ENCODE measurements around the gene NTRK3. TPM values are rescaled to one million over a fixed set of nuclear protein-coding genes. Genes with fewer than 3 reads are reported as not detected.

NTRK3 gene
- total and polyA plus RNA-seq, 2 of the 8 experiments (the other 6 are each of a cell fraction or from before 2014, with no cell fraction given) = 4.5 to 6.8 TPM

- Histone ChIP-seq H3K56ac (replicated peaks; ENCODE audit: insufficient read length, low read depth, low read length) (no peak overlapping the region), H4K20me1 (replicated peaks in 1 of 2; ENCODE audit: control insufficient read depth in 1 of 2, insufficient read depth in 2 of 2, low read length in 2 of 2) (peaks cover 0 to 2% of the 10 kb centered on the region in 2 experiments), H4K8ac (ENCODE audit: extremely low read depth, insufficient read depth, low read length) (no peak overlapping the region; the same call in 1 of the 2 replicates), H2BK120ac (replicated peaks; ENCODE audit: low read depth, low read length) (no peak overlapping the region), H3K36me3 (ENCODE audit: control insufficient read depth in 2 of 4, insufficient read depth in 4 of 4, low read length in 3 of 4) (no peaks in the 10 kb centered on the region), H3K27me3 (replicated peaks in 1 of 4; ENCODE audit: control insufficient read depth in 3 of 4, extremely low read depth in 1 of 4, insufficient read depth in 3 of 4, low read length in 3 of 4) (peaks cover 21 to 47% (median 35%) of the 10 kb centered on the region in 4 experiments), H2BK12ac (ENCODE audit: low read depth, low read length) (no peak overlapping the region), H3K79me1 (ENCODE audit: low read depth, low read length) (no peaks in the 10 kb centered on the region), H3K14ac (ENCODE audit: insufficient read length) (no peak overlapping the region), H3K4me2 (ENCODE audit: insufficient read depth in 1 of 2, low read depth in 2 of 2, low read length in 2 of 2) (peak overlapping the region; percentile 80 to 94), H2BK20ac (ENCODE audit: low read length) (no peak overlapping the region), H3K18ac (ENCODE audit: extremely low read depth, low read length) (no peak overlapping the region), H3K27ac (ENCODE audit: low read depth, low read length) (no peak overlapping the region), H3K79me2 (ENCODE audit: control insufficient read depth in 1 of 2, insufficient read depth in 2 of 2, low read length in 2 of 2) (no peaks in the 10 kb centered on the region), H3K4me1 (replicated peaks in 1 of 4; ENCODE audit: control insufficient read depth in 3 of 4, insufficient read depth in 4 of 4, low read length in 3 of 4) (peaks cover 0 to 5% (median 3%) of the 10 kb centered on the region in 4 experiments; a peak in 6 of 7 replicates), H3K9me3 (ENCODE audit: insufficient read depth in 2 of 2, low read depth in 1 of 2, low read length in 1 of 2) (no peaks in the 10 kb centered on the region), H3K23ac (ENCODE audit: insufficient read length) (no peak overlapping the region), H2BK15ac (ENCODE audit: low read length) (no peak overlapping the region), H3K4ac (replicated peaks; ENCODE audit: insufficient read length, low read depth, low read length) (no peak overlapping the region), H2BK5ac (ENCODE audit: low read depth, low read length) (no peak overlapping the region), H2AK5ac (ENCODE audit: low read depth, low read length) (no peak overlapping the region), H2AFZ (ENCODE audit: low read length) (peak overlapping the region; percentile 6; the same call in 1 of the 2 replicates), H3K9ac (replicated peaks in 1 of 4; ENCODE audit: extremely low read depth in 1 of 4, low read depth in 3 of 4, low read length in 3 of 4) (0 out of 7 replicates have a peak overlapping the region, but pooled peaks of 1 of the 4 experiments have one; percentile 11), H3K23me2 (ENCODE audit: low read depth, low read length) (peaks cover 26% of the 10 kb centered on the region; the same call in 1 of the 2 replicates), H4K5ac (ENCODE audit: insufficient read length, low read depth, low read length) (no peak overlapping the region), H3K4me3 (ENCODE audit: extremely low read depth in 1 of 4, insufficient read depth in 2 of 4, low read depth in 3 of 4, low read length in 4 of 4) (peak overlapping the region; percentile 62 to 80 (median 72)), H4K91ac (replicated peaks; ENCODE audit: insufficient read length, low read length) (no peak overlapping the region)
- ChIA-PET CTCF (ENCODE audit: partially characterized antibody) (interaction anchor here (1.3 to 6.2 kb wide), 4 partner anchors 8 to 20 kb away, joined by 7 to 45 read pairs (median 11); no protein-coding TSS in a partner anchor), POLR2A (ENCODE audit: partially characterized antibody) (no interaction called here)
- TF ChIP-seq TAF7 (optimal IDR thresholded peaks at IDR 0.05; ENCODE audit: borderline replicate concordance, low read depth, low read length) (no peak), SUZ12 (IDR thresholded peaks at IDR 0.05; ENCODE audit: low read length) (peak; percentile 88; the same call in 1 of the 2 replicates)
- DNase-seq (ENCODE audit: low read depth in 1 of 2, low spot score in 2 of 2) (no peak), FAIRE-seq (no peak)
- 2% methylated on average over 19 of the region's 23 CpGs; no CpG with 5 or more reads in 1 of the 2 experiments for WGBS, 2 experiments (ENCODE audit: extremely low coverage in 1 of 2, insufficient coverage in 1 of 2, insufficient read length in 1 of 2, insufficient replicate concordance in 2 of 2, low coverage in 1 of 2, low lambda C conversion rate in 2 of 2, missing lambda C conversion rate in 1 of 2)
Measured at GRCh38 chr15:88255087-88255483, 1.5 kb downstream of the NTRK3 start.
